HEK293T (cell line): ENCODE results near the gene GHITM.

Source experiments
- BHLHE40 ChIP-seq: fragments of 450-650 bp; IDR thresholded peaks from 2 replicates; pipeline ENCODE4 v1.6.1; 2016; ENCODE audit warnings: mild to moderate bottlenecking, moderate library complexity, borderline replicate concordance
- CTBP1 ChIP-seq: fragments of 450-650 bp; IDR thresholded peaks from 2 replicates; pipeline ENCODE4 v1.6.1; 2016; ENCODE audit warnings: borderline replicate concordance
- FOXA1 ChIP-seq: fragments of 450-650 bp; IDR thresholded peaks from 2 replicates; pipeline ENCODE4 v1.6.1; 2016; ENCODE audit warnings: mild to moderate bottlenecking
- FOXK2 ChIP-seq: fragments of 450-650 bp; IDR thresholded peaks from 2 replicates; pipeline ENCODE4 v1.6.1; 2016; ENCODE audit warnings: mild to moderate bottlenecking
- FOXM1 ChIP-seq: fragments of 450-650 bp; IDR thresholded peaks from 2 replicates; pipeline ENCODE4 v1.6.1; 2017; ENCODE audit warnings: mild to moderate bottlenecking, borderline replicate concordance
- HDGF ChIP-seq: fragments of 450-650 bp; IDR thresholded peaks from 2 replicates; pipeline ENCODE4 v1.6.1; 2017; ENCODE audit warnings: antibody characterized with exemption, borderline replicate concordance
- NFRKB ChIP-seq: fragments of 450-650 bp; IDR thresholded peaks from 2 replicates; pipeline ENCODE4 v1.6.1; 2016; ENCODE audit warnings: mild to moderate bottlenecking, moderate library complexity
- SP1 ChIP-seq: fragments of 450-650 bp; IDR thresholded peaks from 2 replicates; pipeline ENCODE4 v1.6.1; 2017

GRCh38 chr10:84137811-84138210 is 1.5 kb upstream of the GHITM start:
- no peak for TF ChIP-seq NFRKB
- no peak for TF ChIP-seq FOXM1
- TF ChIP-seq FOXK2: no peak
- no peak for TF ChIP-seq SP1
- no peak for TF ChIP-seq BHLHE40
- no peak for TF ChIP-seq CTBP1
- TF ChIP-seq FOXA1: no peak
- no peak for TF ChIP-seq HDGF
